HepG2 (cell line): ENCODE measurements around the gene DCDC1. TPM values are rescaled to one million over a fixed set of nuclear protein-coding genes. Genes with fewer than 3 reads are reported as not detected.

ENCODE experiments used
- ATAC-seq: fragments of 200-7000 bp; cut with Tn5 transposase; 3 replicates; pipeline ENCODE4 v1.9.1; 2020; ENCODE audit warnings: mild to moderate bottlenecking, moderate library complexity
- BruUV-seq: library from RNA; stranded (reverse); fragments of 400-500 nt; replicated peaks from 2 replicates; lab custom pipeline; 2021; lab: Mats Ljungman, UMichigan
- CTCF ChIA-PET: fragments of 300-600 bp; formaldehyde crosslinking; extraction: SDS; loops from one replicate; lab custom pipeline; 2021; ENCODE audit warnings: low total read pairs, inconsistent platforms, low intra/inter-chr PET ratio; lab: Yijun Ruan, JAX
- POLR2A ChIA-PET: fragments of 350-600 bp; sonication (Branson Sonifier 250); formaldehyde crosslinking; loops from one replicate; lab custom pipeline; 2020; ENCODE audit warnings: antibody characterized with exemption, inconsistent platforms; lab: Yijun Ruan, JAX
- DNase-seq: peaks from one replicate; pipeline ENCODE4 v3.0.0-alpha.2; 2015; ENCODE audit warnings: low spot score
- FAIRE-seq: peaks from 3 replicates; lab custom pipeline; 2011; peaks lifted over from hg19 to GRCh38; lab: Jason Lieb, UNC
- H2AFZ ChIP-seq: one replicate; pipeline ENCODE4 v1.6.1; 2011; ENCODE audit warnings: low read length, inconsistent platforms
- H3K27ac ChIP-seq: fragments of 300-600 bp; 3 replicates; pipeline ENCODE4 v1.8.0; 2011; ENCODE audit warnings: mixed run types, mild to moderate bottlenecking, mixed read lengths, low read length, inconsistent platforms; ENCODE audit not compliant: insufficient read depth; ENCODE audit errors: extremely low read length
- H3K27me3 ChIP-seq, 2 experiments: fragments of 200-600 bp in 1 of 2; 2 replicates in 1 of 2; 3 replicates in 1 of 2; pipeline versions ENCODE4 v1.6.0 to v1.8.0; 2011; ENCODE audit warnings: low read length in 2 of 2, mild to moderate bottlenecking in 2 of 2, moderate library complexity in 2 of 2, inconsistent platforms in 1 of 2; ENCODE audit not compliant: insufficient read depth in 2 of 2, control insufficient read depth in 1 of 2
- H3K36me3 ChIP-seq, 2 experiments: fragments of 200-600 bp in 1 of 2; replicated peaks in 1 of 2; 2 replicates in 1 of 2; 3 replicates in 1 of 2; pipeline versions ENCODE4 v1.5.1 to v1.8.0; 2011; ENCODE audit warnings: low read length in 2 of 2, inconsistent platforms in 1 of 2; ENCODE audit not compliant: insufficient read depth in 2 of 2, control insufficient read depth in 1 of 2
- H3K4me1 ChIP-seq: 2 replicates; pipeline ENCODE4 v1.5.1; 2012; ENCODE audit warnings: low read length, inconsistent platforms; ENCODE audit not compliant: insufficient read depth
- H3K4me2 ChIP-seq: 2 replicates; pipeline ENCODE4 v1.6.0; 2011; ENCODE audit warnings: low read depth, low read length, inconsistent platforms
- H3K4me3 ChIP-seq, 3 experiments: fragments of 200-600 bp in 1 of 3; sonication (generic), shearing (Covaris generic) in 1 of 3; replicated peaks in 1 of 3; 2 replicates each; pipeline ENCODE4 v1.5.1; 2011 to 2016; ENCODE audit warnings: low read length in 3 of 3, inconsistent platforms in 2 of 3, low read depth in 2 of 3, mild to moderate bottlenecking in 2 of 3, control low read depth in 1 of 3, mixed read lengths in 1 of 3; ENCODE audit not compliant: insufficient read depth in 1 of 3
- H3K79me2 ChIP-seq: one replicate; pipeline ENCODE4 v1.6.1; 2011; ENCODE audit warnings: low read length, inconsistent platforms; ENCODE audit not compliant: insufficient read depth
- H3K9ac ChIP-seq: 2 replicates; pipeline ENCODE4 v1.6.0; 2011; ENCODE audit warnings: mild to moderate bottlenecking, low read depth, low read length, inconsistent platforms; ENCODE audit not compliant: insufficient read depth
- H3K9me3 ChIP-seq: 2 replicates; pipeline ENCODE4 v1.5.1; 2012; ENCODE audit warnings: mild to moderate bottlenecking, low read length
- H4K20me1 ChIP-seq: 2 replicates; pipeline ENCODE4 v1.6.0; 2011; ENCODE audit warnings: inconsistent platforms, mild to moderate bottlenecking, low read length, moderate library complexity; ENCODE audit not compliant: insufficient read depth
- KDM6A ChIP-seq: IDR thresholded peaks from 2 replicates; pipeline ENCODE4 v1.6.1; 2016; ENCODE audit warnings: low read depth
- RORA ChIP-seq: sonication (generic); formaldehyde crosslinking; IDR thresholded peaks from 2 replicates; pipeline ENCODE4 v1.5.0; 2020; ENCODE audit warnings: mild to moderate bottlenecking, missing genetic modification reagents, moderate library complexity
- TARDBP ChIP-seq: sonication (generic); formaldehyde crosslinking; IDR thresholded peaks from 2 replicates; pipeline ENCODE4 v1.8.0; 2022; ENCODE audit warnings: mild to moderate bottlenecking, missing genetic modification reagents
- TGIF2 ChIP-seq: IDR thresholded peaks from 2 replicates; pipeline ENCODE4 v1.6.1; 2016; ENCODE audit warnings: control low read depth, missing compliant biosample characterization
- ZEB1 ChIP-seq: IDR thresholded peaks from 2 replicates; pipeline ENCODE4 v1.6.1; 2012; ENCODE audit warnings: mild to moderate bottlenecking, low read depth, inconsistent platforms; ENCODE audit not compliant: insufficient replicate concordance
- ZFP36L2 ChIP-seq: sonication (generic); formaldehyde crosslinking; IDR thresholded peaks from 2 replicates; pipeline ENCODE4 v1.4.0; 2020; ENCODE audit warnings: missing genetic modification reagents
- ZNF569 ChIP-seq: sonication (generic); formaldehyde crosslinking; IDR thresholded peaks from 2 replicates; pipeline ENCODE4 v1.5.0; 2020; ENCODE audit warnings: mild to moderate bottlenecking, missing genetic modification reagents, moderate library complexity, borderline replicate concordance
- ZNF577 ChIP-seq: sonication (generic); formaldehyde crosslinking; IDR thresholded peaks from 2 replicates; pipeline ENCODE4 v1.4.0; 2020; ENCODE audit warnings: mild to moderate bottlenecking, low read depth, missing genetic modification reagents, borderline replicate concordance
- WGBS: methylation state at CpG from one replicate; pipeline ENCODE4 v1.1.6; 2017; ENCODE audit warnings: low lambda C conversion rate; 5-methylcytosine and 5-hydroxymethylcytosine counted together
- in situ Hi-C: cut with HindIII; loops from 2 replicates; pipeline ENCODE4 v1.10.0; 2017; ENCODE audit warnings: low pct_unique_long_range_greater_than_20kb; ENCODE audit not compliant: extremely low pct_ligation_motif_present
- intact Hi-C: fragments of 100-400 bp; cut with micrococcal nuclease; formaldehyde crosslinking; loops from one replicate; pipeline ENCODE4 v1.10.0; 2022; ENCODE audit not compliant: unreplicated experiment
- polyA plus RNA-seq, 8 experiments: library from polyadenylated mRNA; depleted of rRNA in 3 of 8; stranded (reverse) in 7 of 8; unstranded in 1 of 8; fragments of >200 nt; fragmentation: Illumina TruSeq in 4 of 8; extraction: Trizol in 4 of 8; gene quantifications; 2 replicates each; pipeline versions ENCODE4 v1.2.1 to v1.2.3, GENCODE V29; 2011 to 2016; ENCODE audit warnings: low read depth in 4 of 8, missing spikeins in 1 of 8, mixed read lengths in 1 of 8; ENCODE audit not compliant: insufficient read depth in 1 of 8
- total RNA-seq, 5 experiments: library from RNA; depleted of rRNA; stranded (reverse); fragments of >200 nt; fragmentation: Illumina TruSeq; extraction: Trizol; gene quantifications; 2 replicates each; pipeline ENCODE4 v1.2.3, GENCODE V29; 2016; ENCODE audit warnings: low read depth in 1 of 5
- TF ChIP-seq, protein P1 (sequence below): sonication (generic); formaldehyde crosslinking; IDR thresholded peaks from 2 replicates; pipeline ENCODE4 v1.5.0; 2020; ENCODE audit warnings: mild to moderate bottlenecking, missing genetic modification reagents
- TF ChIP-seq, protein P2 (sequence below): fragments of 450-650 bp; IDR thresholded peaks from 2 replicates; pipeline ENCODE4 v1.6.1; 2016
- TF ChIP-seq, protein P3 (sequence below): sonication (generic); formaldehyde crosslinking; IDR thresholded peaks from 2 replicates; pipeline ENCODE4 v1.9.0; 2021; ENCODE audit warnings: missing genetic modification reagents, borderline replicate concordance

DCDC1 gene
- total and polyA plus RNA-seq, 2 of the 13 experiments (the other 11 are each of a cell fraction or from before 2014, with no cell fraction given): 0.12 to 0.27 TPM

DNA sequence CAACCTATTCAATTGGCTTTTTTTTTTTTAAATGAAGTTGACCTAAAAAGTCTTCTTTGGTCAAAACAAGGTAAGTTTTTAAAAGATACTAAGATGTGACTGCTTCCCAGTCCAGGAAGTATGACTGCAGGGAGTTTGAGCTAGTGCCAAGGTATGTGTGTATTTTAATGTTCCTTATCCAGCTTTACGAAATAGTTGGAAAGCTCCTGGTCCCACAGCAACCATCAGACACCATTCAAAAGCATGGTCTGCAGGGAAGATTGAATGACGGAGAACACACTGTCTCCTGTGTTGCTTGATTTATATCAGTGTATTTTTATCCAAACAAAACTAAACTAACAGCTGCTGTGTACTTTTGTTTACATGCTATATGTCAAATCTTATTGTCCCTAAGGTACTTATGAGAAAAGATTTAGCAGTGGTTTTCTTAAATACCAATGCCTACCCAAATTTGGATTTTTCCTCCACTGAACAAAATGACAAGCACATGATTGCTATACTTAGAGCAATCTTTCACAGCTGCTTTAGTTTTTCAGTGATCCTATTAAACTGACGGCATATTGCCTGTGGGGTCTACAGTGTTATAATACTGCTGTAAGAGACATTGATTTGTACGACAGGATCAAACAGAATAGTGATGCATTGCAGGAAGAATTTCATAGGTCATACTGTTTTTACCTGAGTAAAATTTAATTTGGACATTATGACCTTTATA, 122.9 kb downstream of the DCDC1 start:
- in situ Hi-C loops (loop anchor here (10.0 to 25.0 kb wide), 3 partner anchors 628 to 916 kb away; no protein-coding TSS in a partner anchor), intact Hi-C loops (no loop called here)
- Histone ChIP-seq H3K9me3 (no peaks in the 10 kb centered on the region), H3K4me1 (no peaks in the 10 kb centered on the region), H3K36me3 (no peaks in the 10 kb centered on the region), H3K4me2 (no peak overlapping the region), H3K79me2 (no peaks in the 10 kb centered on the region), H3K27me3 (no peaks in the 10 kb centered on the region), H3K27ac (no peak overlapping the region), H3K4me3 (no peak overlapping the region), H3K9ac (no peak overlapping the region), H2AFZ (no peak overlapping the region), H4K20me1 (no peaks in the 10 kb centered on the region)
- ChIA-PET POLR2A (no interaction called here), CTCF (no interaction called here)
- WGBS: 9% methylated on average over 4 of the region's 4 CpGs
- FAIRE-seq (no peak), DNase-seq (no peak), ATAC-seq (no peak)
- BruUV-seq: no TSS peak
- TF ChIP-seq, protein P1, sequence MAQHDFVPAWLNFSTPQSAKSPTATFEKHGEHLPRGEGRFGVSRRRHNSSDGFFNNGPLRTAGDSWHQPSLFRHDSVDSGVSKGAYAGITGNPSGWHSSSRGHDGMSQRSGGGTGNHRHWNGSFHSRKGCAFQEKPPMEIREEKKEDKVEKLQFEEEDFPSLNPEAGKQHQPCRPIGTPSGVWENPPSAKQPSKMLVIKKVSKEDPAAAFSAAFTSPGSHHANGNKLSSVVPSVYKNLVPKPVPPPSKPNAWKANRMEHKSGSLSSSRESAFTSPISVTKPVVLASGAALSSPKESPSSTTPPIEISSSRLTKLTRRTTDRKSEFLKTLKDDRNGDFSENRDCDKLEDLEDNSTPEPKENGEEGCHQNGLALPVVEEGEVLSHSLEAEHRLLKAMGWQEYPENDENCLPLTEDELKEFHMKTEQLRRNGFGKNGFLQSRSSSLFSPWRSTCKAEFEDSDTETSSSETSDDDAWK (CRISPR knock-in tag): no peak
- TF ChIP-seq ZNF569 (CRISPR knock-in tag) (no peak), TGIF2 (no peak)

- ChIA-PET CTCF (no interaction called here), POLR2A (no interaction called here)
- Histone ChIP-seq H2AFZ (no peak overlapping the region), H4K20me1 (no peaks in the 10 kb centered on the region), H3K79me2 (no peaks in the 10 kb centered on the region), H3K27me3 (no peaks in the 10 kb centered on the region), H3K9me3 (no peaks in the 10 kb centered on the region), H3K36me3 (no peaks in the 10 kb centered on the region), H3K27ac (no peak overlapping the region), H3K4me2 (no peak overlapping the region), H3K4me3 (no peak overlapping the region), H3K9ac (no peak overlapping the region), H3K4me1 (no peaks in the 10 kb centered on the region)
- in situ Hi-C loops (loop anchor here (10.0 to 25.0 kb wide), 3 partner anchors 631 to 919 kb away; no protein-coding TSS in a partner anchor), intact Hi-C loops (no loop called here)
- no peak for ATAC-seq
- no TSS peak for BruUV-seq
- DNase-seq: no peak
- WGBS: 6% methylated on average over 1 of the region's 1 CpG
- no peak for FAIRE-seq
- TF ChIP-seq KDM6A (CRISPR knock-in tag): no peak
- no peak for TF ChIP-seq ZEB1
- TF ChIP-seq, protein P2, sequence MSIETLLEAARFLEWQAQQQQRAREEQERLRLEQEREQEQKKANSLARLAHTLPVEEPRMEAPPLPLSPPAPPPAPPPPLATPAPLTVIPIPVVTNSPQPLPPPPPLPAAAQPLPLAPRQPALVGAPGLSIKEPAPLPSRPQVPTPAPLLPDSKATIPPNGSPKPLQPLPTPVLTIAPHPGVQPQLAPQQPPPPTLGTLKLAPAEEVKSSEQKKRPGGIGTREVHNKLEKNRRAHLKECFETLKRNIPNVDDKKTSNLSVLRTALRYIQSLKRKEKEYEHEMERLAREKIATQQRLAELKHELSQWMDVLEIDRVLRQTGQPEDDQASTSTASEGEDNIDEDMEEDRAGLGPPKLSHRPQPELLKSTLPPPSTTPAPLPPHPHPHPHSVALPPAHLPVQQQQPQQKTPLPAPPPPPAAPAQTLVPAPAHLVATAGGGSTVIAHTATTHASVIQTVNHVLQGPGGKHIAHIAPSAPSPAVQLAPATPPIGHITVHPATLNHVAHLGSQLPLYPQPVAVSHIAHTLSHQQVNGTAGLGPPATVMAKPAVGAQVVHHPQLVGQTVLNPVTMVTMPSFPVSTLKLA: no peak
- TF ChIP-seq, protein P3, sequence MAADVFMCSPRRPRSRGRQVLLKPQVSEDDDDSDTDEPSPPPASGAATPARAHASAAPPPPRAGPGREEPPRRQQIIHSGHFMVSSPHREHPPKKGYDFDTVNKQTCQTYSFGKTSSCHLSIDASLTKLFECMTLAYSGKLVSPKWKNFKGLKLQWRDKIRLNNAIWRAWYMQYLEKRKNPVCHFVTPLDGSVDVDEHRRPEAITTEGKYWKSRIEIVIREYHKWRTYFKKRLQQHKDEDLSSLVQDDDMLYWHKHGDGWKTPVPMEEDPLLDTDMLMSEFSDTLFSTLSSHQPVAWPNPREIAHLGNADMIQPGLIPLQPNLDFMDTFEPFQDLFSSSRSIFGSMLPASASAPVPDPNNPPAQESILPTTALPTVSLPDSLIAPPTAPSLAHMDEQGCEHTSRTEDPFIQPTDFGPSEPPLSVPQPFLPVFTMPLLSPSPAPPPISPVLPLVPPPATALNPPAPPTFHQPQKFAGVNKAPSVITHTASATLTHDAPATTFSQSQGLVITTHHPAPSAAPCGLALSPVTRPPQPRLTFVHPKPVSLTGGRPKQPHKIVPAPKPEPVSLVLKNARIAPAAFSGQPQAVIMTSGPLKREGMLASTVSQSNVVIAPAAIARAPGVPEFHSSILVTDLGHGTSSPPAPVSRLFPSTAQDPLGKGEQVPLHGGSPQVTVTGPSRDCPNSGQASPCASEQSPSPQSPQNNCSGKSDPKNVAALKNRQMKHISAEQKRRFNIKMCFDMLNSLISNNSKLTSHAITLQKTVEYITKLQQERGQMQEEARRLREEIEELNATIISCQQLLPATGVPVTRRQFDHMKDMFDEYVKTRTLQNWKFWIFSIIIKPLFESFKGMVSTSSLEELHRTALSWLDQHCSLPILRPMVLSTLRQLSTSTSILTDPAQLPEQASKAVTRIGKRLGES (CRISPR knock-in tag): no peak
- no peak for TF ChIP-seq TARDBP (CRISPR knock-in tag)
- TF ChIP-seq ZNF577 (CRISPR knock-in tag): no peak
- TF ChIP-seq RORA (CRISPR knock-in tag): no peak
- TF ChIP-seq ZFP36L2 (CRISPR knock-in tag): no peak
These were observed 125.8 kb downstream of the DCDC1 start for GRCh38 chr11:31243706-31244105.
